Myometrial cell (primary cell): Measurements from ENCODE around the gene U2SURP. TPM values are rescaled to one million over a fixed set of nuclear protein-coding genes. Genes with fewer than 3 reads are reported as not detected.

Experiments used
- total RNA-seq: library from RNA; depleted of rRNA; stranded (reverse); fragments of >200 nt; gene quantifications from 2 replicates; pipeline ENCODE4 v1.2.3, GENCODE V29; 2015

Gene U2SURP
- total RNA-seq = 40.4 and 45.4 TPM in 2 replicates

GRCh38 chr3:143001369-143002082, at the start of gene U2SURP:
Gene U2SURP, plus strand, starts transcription at chr3:143001570. Its CDS starts 59 bp downstream, at chr3:143001629.

GRCh38 chr3:142963516-142964448, 37.6 kb upstream of the U2SURP start, which contains the start of gene PAQR9:
Gene PAQR9, minus strand, starts transcription at chr3:142963674. Its CDS starts 338 bp downstream, at chr3:142963336.

Other genes starting within 250 kb of the U2SURP start
- 4.4 TPM in 1 of 2 replicates, not detected in the other for gene PCOLCE2, start 112.5 kb upstream of the U2SURP start, total RNA-seq
- gene PAQR9, start 37.9 kb upstream of the U2SURP start, total RNA-seq = not detected in 2 replicates
- gene CHST2, start 118.2 kb downstream of the U2SURP start, total RNA-seq = 20.0 and 21.3 TPM in 2 replicates